Measurements from ENCODE around the gene IBTK.
A peak's percentile ranks its signal among the peaks of the same experiment; 100 is the strongest.
"Not testable (repeated sequence)": the region's sequence is repeated elsewhere in the genome, so short reads cannot be mapped to it uniquely, and the experiment has no call there.

Gene IBTK

GRCh38 chr6:82160255-82160990, 87.1 kb downstream of the IBTK start:
- ChIA-PET CTCF (no interaction called here), POLR2A (no interaction called here)
- H3K4me3 ChIP-seq (ENCODE audit: low read depth, low read length): no peak overlapping the region
- DNase-seq (ENCODE audit: low read depth, low spot score): no peak
- TF ChIP-seq, protein P1, sequence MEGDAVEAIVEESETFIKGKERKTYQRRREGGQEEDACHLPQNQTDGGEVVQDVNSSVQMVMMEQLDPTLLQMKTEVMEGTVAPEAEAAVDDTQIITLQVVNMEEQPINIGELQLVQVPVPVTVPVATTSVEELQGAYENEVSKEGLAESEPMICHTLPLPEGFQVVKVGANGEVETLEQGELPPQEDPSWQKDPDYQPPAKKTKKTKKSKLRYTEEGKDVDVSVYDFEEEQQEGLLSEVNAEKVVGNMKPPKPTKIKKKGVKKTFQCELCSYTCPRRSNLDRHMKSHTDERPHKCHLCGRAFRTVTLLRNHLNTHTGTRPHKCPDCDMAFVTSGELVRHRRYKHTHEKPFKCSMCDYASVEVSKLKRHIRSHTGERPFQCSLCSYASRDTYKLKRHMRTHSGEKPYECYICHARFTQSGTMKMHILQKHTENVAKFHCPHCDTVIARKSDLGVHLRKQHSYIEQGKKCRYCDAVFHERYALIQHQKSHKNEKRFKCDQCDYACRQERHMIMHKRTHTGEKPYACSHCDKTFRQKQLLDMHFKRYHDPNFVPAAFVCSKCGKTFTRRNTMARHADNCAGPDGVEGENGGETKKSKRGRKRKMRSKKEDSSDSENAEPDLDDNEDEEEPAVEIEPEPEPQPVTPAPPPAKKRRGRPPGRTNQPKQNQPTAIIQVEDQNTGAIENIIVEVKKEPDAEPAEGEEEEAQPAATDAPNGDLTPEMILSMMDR (IDR thresholded peaks at IDR 0.05; ENCODE audit: insufficient read depth, low read length, missing control alignments): no peak

DNA sequence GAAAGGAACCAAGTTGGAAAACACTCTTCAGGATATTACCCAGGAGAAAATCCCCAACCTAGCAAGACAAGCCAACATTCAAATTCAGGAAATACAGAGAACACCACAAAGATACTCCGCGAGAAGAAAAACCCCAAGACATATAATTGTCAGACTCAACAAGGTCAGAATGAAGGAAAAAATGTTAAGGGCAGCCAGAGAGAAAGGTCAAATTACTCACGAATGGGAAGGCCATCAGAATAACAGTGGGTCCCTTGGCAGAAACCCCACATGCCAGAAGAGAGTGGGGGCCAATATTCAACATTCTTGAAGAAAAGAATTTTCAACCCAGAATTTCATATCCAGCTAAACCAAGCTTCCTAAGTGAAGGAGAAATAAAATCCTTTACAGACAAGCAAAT, 94.8 kb downstream of the IBTK start:
- CTCF ChIA-PET; DNase-seq (ENCODE audit: low read depth, low spot score); POLR2A ChIA-PET; H3K4me3 ChIP-seq (ENCODE audit: low read depth, low read length): not testable (repeated sequence)

- H3K4me3 ChIP-seq (ENCODE audit: low read depth, low read length); POLR2A ChIA-PET; DNase-seq (ENCODE audit: low read depth, low spot score); CTCF ChIA-PET: not testable (repeated sequence)
These were observed 96.4 kb downstream of the IBTK start for GRCh38 chr6:82151147-82151546.

GRCh38 chr6:82145926-82146452, 101.6 kb downstream of the IBTK start:
- POLR2A ChIA-PET: no interaction called here
- no peak overlapping the region for H3K4me3 ChIP-seq (ENCODE audit: low read depth, low read length)
- TF ChIP-seq, protein P1 (IDR thresholded peaks at IDR 0.05; ENCODE audit: insufficient read depth, low read length, missing control alignments): no peak
- DNase-seq (ENCODE audit: low read depth, low spot score): no peak
- CTCF ChIA-PET: interaction anchor here (1.0 kb wide), 1 partner anchor 253 kb away, joined by 3 read pairs; no protein-coding TSS in a partner anchor

GRCh38 chr6:82144852-82145340, 102.6 kb downstream of the IBTK start:
- DNase-seq (ENCODE audit: low read depth, low spot score): peak; percentile 74
- ChIA-PET CTCF (interaction anchor here (1.0 to 2.5 kb wide), 5 partner anchors 14 to 390 kb away, joined by 3 to 9 read pairs (median 4); no protein-coding TSS in a partner anchor), POLR2A (interaction anchor here (0.9 to 1.1 kb wide), 2 partner anchors 390 to 392 kb away, joined by 3 read pairs; partner anchors contain the start of gene TENT5A)
- TF ChIP-seq, protein P1 (IDR thresholded peaks at IDR 0.05; ENCODE audit: insufficient read depth, low read length, missing control alignments): no peak
- H3K4me3 ChIP-seq (ENCODE audit: low read depth, low read length): peak overlapping the region; percentile 34

- CTCF ChIA-PET: interaction anchor here (0.6 to 2.5 kb wide), 7 partner anchors 8 to 390 kb away, joined by 3 to 9 read pairs (median 4); no protein-coding TSS in a partner anchor
- peak overlapping the region; percentile 34 for H3K4me3 ChIP-seq (ENCODE audit: low read depth, low read length)
- POLR2A ChIA-PET: interaction anchor here (0.9 to 1.1 kb wide), 3 partner anchors 147 to 392 kb away, joined by 3 to 5 read pairs (median 3); partner anchors contain the start of gene TENT5A
- TF ChIP-seq, protein P1 (IDR thresholded peaks at IDR 0.05; ENCODE audit: insufficient read depth, low read length, missing control alignments): no peak
- DNase-seq (ENCODE audit: low read depth, low spot score): peak; percentile 94
These were observed 103.3 kb downstream of the IBTK start for GRCh38 chr6:82144007-82144851.

Measured in AG04449 (cell line).